HG03558 (cell line): ENCODE results near the gene PPP1R16B.
"Not testable (repeated sequence)": the region's sequence is repeated elsewhere in the genome, so short reads cannot be mapped to it uniquely, and the experiment has no call there.

Experiments used
- ATAC-seq: cut with Tn5 transposase; IDR thresholded peaks from one replicate; pipeline ENCODE4 v1.9.1; 2021; ENCODE audit warnings: moderate number of reproducible peaks; ENCODE audit not compliant: unreplicated experiment; ENCODE audit errors: extremely low read depth

The PPP1R16B gene

DNA sequence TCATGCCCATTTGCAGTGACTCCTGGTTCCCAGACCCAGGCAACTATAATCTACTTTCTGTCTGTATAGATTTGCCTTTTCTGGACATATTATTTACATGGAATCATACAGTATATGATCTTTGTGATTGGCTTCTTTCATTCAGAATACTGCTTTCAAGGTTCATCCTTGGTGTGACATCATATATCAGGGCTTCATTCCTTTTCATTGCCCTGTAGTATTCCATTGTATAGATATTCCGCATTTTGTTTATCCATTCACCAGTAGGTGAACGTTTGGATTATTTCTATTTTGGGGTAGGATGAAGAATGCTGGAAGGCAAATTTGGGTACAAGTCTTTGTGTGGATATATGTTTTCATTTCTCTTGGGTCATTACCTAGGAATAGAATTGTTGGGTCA lies 36.1 kb downstream of the PPP1R16B start:
- no peak for ATAC-seq

DNA sequence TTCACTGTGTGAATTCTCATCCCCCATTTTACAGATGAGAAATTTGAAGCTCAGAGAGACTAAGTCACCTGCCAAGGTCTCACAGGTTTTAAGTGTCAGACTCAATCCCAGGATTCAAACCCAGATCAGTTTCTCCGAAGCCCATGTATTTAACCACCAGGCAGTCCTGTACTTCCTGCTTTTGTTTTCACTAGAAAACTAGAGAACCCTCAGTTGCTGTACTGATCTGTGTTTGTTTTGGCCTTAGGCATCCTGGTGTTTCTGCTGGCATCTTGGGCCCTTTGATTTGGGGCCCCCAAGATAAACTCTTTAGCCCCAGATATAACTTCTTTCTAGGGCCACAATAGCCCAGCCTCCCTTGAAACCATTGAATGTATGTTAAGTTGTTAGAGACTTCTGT lies 36.5 kb downstream of the PPP1R16B start:
- ATAC-seq: no peak

DNA sequence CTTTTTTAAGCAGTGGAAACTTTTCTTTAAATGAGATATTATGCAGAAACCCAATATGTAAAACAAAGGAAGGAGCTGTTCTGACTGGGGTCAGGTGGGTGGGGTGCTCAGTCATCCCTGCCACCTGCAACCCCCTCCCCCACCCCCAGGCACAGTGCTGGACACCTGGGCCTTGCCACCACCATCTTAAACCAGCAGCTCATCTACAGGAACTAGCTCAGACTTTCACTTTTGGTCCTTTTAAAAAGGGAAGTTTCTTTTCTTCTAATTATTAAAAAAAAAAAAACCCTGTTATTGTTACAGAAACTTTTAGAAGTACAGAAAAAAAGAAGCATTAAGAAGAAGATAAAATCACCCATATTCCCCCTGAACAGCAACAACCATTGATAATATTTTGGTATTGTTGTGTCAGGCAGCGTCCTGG lies 37.1 kb downstream of the PPP1R16B start:
- ATAC-seq: peak; percentile 80

DNA sequence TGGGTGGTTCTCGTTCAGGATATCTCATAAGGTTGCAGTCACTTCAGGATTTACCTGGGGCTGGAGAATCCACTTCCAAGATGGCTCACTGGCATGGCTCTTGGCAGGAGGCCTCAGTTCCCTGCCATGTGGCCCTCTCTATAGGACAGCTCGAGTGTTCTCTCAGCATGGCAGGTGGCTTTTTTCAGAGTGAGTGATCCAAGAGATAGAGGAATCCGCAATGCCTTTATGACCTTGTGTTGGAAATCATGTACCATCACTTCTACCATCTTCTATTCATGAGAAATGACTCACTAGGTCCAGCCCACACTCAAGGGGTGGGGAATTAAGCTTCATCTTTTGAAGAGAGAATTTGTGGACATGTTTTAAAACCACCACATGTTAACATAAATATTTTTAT lies 37.8 kb downstream of the PPP1R16B start:
- no peak for ATAC-seq

DNA sequence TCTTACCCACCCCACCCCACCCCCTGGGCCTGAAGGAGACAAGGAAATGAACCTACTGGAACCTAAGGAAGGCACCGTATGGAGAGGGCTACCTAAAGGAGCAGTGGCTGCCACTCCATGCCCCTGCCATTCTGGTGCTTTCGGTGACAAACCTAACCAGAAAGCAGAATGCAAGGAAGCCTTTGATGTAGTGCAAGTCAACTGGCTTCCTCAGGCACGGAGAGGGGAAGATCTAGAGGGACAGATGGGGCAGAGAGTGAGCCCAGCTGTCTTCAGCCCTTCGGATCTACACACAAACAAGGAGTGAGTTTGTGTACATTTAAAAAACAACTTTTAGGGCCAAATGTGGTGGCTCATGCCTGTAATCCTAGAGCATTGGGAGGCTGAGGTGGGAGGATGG lies 39.5 kb downstream of the PPP1R16B start:
- ATAC-seq: no peak

DNA sequence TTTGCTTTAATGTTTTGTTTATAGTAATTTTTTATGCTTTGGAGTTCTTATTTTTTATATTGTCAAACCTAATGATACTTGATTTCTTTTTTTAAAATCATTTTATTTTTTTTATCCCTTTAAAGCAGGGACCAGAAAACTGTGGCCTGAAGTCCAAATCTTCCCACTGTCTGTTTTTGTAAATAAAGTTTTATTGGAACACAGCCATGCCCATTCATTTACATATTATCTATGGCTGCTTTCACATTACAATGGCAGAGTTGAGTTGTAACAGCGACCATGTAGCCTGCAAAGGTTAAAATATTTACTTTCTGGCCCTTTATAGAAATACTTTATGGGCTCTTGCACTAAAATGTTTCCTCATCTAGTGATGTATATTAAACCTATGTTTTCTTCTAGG lies 42.3 kb downstream of the PPP1R16B start:
- no peak for ATAC-seq

DNA sequence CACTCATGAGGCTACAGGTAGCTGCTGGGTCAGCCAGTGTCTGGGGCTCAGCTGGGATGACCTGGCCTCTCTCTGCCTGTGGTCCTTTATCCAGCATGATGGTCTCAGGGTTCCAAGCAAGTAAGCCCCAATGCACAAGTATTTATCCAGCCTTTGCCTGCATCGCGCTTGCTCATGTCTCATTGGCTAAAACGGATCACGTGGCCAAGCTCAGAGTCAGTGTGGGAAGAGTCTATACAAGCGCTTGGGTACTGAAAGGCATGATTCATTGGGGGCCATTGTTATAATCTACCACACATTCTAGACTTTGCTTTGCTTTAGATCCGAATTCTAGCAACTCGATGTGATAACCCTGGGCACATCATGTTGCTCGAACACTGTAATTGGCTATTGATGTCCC lies 48.3 kb downstream of the PPP1R16B start:
- ATAC-seq: no peak

DNA sequence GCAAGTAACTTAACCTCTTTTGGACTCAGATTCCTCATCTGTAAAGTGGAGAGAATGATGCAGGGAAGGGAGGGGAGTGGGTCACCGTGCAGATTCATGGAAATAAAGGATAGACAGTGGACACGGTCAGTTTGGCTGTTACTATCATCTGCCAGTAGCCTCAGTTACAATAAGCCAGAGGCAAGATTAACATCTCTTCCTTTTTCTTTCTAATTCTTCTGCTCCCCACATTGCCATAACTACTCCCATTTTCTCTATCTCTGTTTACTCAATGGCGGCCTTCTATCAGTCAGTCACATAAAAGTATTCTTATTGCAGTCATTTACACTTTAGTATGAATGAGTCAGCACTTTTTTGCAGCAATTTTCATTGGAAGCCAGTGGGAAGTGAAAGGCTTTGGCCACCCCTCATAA lies 49.2 kb downstream of the PPP1R16B start:
- no peak for ATAC-seq

DNA sequence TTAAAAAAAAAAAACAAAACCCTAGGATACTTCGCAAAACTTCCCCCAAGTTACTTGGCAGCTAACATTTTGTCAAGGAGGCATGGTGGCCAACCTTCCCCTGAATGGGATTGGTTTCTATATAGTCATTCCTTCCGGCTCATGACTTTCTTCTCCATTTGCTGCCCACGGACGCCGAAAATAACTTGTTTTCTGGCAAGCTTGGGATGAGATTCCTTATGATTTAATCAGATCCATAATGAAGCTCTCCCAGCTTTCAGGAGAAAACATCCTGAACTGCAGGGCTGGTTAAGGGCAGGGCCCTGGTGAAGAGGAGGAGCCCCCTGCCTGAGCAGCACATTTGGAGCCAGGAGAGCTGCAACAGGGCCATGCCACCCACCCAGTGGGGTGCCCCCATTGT lies 49.9 kb downstream of the PPP1R16B start:
- no peak for ATAC-seq

DNA sequence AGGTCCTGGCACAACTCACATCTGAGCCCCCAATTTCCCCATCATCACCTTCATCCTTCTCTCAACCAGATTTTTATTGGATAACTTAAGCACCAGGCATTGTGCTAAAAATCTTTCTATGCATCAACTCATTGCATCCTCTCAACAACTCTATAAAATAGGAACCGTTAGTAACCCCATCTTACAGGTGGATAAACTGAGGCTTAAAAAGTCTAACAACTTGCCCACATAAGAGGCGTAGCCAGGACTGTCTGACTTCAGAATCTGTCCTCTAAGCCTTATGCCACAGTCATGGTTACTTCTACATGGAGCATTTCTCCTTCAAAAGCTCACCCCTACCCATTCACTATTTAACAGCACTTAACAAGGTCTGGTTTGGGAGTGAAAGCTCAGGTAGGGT lies 51.1 kb downstream of the PPP1R16B start:
- ATAC-seq: no peak

DNA sequence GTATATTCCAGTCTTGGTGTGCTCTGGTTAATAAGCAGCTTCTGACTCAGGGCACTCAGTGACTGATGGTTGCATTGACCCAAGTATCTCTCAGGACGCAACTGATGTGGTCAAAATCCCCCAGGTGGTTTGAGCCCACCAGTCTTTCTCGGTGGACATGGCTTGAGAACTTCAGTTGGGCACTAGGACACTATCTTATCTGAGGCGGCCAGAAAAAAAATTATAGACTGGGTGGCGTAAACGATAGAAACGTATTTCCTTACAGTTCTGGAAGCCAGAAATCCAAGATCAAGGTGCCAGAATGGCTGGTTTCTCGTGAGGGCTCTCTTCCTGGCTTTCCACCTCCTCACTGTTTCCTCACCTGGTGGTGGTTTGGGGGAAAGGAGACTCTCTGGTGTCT lies 52.2 kb downstream of the PPP1R16B start:
- no peak for ATAC-seq

DNA sequence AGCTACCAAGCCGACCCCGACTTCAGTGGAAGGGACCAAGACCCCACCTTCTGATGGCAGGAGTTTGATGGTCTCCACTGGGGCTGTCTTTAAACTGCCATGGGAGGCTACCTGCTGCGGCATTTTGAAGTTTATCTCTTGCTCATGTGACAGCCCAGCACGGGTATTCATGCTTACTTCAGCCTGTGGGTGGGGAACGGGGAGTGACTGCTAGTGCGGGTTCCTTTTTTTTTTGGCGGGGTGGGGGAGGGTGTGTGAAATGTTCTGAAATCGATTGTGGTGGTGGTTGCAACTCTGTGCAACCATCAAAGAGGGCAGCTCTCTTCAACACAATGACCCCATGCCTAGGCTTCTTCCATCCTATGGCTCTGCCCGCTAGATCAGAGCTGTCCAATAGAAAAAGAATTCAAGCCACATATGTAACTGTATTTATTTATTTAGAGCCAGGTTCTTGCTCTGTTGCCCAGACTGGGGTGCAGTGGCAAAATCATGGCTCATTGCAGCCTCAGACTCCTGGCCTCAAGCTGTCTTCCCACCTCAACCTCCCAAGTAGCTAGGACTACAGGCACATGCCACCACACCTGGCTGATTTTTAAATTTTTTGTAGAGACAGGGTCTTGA lies 53.7 kb downstream of the PPP1R16B start:
- no peak for ATAC-seq

DNA sequence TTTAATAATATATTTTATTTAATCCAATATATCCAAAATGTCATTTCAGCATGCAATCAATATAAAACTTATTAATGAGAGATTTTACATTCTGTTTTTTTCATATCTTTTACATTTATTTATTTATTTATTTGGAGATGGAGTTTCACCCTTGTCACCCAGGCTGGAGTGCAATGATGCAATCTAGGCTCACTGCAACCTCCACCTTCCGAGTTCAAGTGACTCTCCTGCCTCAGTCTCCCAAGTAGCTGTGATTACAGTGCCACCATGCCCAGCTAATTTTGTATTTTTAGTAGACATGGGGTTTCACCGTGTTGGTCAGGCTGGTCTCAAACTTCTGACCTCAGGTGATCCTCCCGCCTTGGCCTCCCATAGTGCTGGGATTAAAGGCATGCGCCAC lies 54.4 kb downstream of the PPP1R16B start:
- ATAC-seq: not testable (repeated sequence)

DNA sequence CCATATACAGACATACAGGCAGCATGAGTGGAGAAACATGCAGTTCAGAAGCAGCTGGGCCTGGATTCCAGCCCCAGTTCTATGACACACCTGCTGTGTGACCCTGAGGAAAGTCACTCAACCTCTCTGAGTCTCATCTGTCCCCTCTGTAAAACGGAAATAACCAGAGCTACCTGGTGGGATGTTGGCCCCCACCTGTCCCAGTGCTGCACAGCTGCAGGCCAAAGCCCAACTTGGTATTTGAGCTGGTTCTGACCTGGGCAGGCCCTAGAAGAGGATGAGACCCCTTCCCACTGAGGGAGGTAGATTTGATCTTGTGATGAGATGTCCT lies 55.5 kb downstream of the PPP1R16B start:
- no peak for ATAC-seq

DNA sequence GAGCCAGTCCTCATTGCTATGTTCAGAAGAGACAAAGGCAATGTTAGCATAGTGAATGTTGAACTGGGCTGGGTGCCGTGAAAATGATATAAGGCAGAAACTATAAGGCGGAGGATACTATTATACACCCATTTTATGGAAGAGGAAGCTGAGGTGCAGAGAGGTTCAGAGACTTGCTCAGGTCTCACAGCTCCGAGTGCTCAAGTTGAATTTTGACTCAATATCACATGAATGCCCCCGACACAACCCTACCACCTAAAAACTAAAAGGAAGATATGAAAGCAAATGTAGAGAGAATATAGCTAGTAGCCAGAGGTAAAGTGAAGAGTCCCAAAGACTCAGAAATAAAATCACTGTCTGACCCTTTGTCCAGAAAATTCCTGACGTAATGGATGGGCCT lies 56.7 kb downstream of the PPP1R16B start:
- no peak for ATAC-seq

DNA sequence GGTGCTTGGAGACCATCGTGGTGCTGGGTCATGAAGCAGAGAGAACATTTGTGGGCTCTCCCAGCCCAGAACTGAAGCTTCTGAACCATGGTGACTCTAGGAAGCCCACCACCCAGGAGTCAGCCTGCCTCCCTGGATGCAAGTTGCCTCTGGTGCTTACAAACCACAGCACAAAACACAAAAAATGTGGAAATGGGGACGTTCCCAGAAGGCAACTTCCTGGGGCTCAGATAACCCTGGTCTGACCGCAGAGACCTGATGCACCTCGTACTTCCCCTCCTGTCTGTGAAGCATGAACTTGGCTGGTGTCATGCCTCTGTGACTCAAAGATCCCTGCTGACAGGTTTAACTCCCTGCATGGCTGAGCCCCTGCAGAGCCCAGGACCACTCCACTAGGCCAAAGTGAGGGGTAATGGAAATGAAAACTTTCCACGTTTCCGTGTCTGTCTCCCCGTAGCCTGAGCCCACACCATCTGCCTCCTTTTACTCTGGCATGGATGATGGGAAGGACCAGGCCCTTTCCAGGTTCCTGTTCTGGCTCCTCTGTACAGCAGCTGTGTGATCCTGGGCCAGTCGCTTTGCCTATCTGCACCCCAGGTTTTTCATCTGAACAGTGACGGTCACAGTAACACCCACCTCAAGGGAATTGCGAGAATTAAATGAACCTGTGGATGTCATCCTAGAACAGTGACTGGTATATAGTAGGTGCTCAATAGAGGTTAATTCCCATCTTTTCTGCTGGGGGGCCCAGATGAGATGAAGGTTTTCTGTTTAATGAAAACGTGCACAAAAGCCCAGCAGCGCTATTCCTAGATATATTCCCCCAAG lies 57.7 kb downstream of the PPP1R16B start:
- peak; percentile 60 for ATAC-seq

DNA sequence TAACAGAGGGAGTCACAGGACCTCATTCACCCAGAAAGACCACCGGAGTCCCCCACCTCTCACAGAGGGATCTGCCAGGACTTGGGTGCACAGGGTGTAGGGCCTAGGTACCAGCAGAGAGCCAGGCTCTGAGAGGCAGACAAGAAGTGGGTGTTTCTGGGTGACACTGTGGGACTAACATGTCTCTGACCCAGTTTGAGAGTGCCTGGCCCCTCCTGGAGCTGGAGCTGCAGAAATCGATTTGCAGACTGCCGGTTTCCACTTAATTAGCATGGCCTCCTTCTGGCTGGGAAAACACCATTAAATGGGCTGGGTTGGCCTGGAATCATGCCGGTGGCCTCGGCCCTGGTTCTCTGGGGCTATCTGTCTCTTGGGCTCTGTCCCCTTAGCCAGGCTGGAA lies 59.2 kb downstream of the PPP1R16B start:
- no peak for ATAC-seq

DNA sequence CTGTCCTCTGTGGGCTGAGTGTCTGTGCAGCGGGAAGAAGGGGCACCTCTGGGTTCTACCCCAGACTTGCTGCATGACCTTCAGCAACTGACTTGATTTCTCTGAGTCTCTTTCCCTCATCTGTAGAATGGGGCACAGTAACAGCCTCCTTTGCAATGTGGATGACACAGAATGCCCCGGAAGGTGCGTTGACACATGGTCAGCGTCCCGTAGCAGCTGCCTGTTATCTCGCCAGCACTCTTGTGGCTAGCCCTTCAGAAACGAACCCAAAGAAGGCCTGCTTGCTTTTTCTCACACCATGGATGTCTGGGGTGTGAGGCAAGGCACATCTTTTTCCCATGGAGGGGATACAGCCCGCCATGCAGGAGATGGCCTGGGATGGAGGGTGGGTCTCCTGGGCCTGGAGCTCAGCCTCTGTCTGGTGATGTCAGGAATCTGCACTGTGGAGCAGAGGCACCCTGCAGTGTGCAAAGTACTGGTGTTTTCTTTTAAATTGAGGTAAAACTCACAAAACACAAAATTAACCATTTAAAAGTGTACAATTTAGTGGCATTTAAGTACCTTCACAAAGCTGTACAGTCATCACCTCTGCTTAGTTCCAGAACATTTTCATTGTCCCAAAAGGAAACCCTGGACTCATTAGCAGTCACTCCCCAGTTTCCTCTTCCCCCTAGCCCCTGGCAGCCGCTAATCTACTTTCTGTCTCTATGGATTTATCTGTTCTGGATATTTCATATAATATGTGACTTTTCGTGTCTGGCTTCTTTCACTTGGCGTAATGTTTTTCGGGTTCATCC lies 61.0 kb downstream of the PPP1R16B start:
- no peak for ATAC-seq

DNA sequence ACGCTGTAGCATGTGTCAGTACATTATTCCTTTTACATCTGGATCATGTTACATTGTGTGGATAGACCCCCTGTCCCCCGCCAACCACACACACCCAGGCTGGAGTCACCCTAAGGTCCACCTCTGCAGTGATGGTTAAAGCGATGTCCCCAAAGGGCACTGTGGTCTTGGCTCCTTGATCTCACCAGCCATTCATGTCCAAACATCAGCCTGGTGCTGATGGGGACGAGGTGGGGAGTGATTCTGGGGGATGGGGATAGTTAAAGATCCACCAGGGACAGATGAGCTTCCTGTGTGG lies 61.5 kb downstream of the PPP1R16B start:
- ATAC-seq: no peak

DNA sequence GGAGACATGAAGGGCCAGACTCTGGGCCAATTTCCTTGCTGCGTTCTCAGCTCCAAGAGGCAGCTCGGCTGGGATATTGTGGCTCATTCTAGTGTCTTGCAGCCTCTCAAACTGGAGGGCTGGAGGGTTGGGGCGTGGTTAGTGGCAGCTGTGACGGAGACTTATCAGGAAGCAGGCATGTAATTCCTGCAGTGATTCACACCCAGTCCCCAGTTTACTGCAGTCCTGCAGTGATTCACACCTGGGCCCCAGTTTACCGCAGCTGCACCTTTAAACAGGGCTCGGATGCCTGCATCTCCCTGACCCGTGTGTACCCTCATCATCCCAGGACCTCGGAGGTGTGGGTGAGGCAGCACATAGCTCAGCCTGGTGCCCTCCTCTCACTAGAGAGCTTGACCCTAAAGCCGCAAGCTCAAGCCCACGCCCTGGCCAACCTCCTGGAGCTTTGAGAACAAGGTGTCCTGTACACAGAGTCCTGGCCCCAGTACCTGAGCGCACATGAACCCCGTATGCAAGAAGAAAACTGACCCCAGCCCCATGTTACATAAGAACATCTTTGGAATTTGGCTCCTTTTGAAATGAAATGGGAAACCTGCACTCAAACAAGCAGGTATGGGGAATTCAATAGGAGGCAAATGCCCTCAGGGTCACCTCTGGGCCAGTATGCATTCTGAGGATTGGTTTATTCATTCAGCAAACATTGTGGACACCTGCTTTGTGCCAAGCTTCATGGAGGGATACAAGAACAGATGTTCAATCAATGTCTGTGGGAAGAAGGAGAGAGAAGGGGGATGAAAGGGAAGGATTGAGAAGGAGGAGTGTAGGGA lies 65.4 kb downstream of the PPP1R16B start:
- no peak for ATAC-seq

DNA sequence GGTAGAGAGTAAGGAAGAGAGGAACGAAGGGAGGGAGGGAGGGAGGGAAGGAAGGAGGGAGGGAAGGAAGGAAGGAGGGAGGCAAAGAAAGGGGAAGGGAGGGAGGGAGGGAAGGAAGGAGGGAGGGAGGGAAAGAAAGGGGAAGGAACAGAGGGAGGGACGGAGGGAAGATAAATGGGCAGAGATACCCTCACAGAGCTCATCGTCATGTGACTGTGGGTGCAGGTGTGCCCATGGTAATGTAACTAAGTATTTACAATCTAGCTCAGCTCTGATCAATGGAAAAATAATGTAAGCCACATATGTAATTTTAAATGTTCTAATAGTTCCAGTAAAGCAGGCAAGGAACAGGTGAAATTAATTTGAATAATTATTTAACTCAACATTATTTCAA lies 66.1 kb downstream of the PPP1R16B start:
- no peak for ATAC-seq
